CD4-positive, CD25-positive, alpha-beta regulatory T cell (primary cell): Measurements from ENCODE around the gene DDX43. TPM values are rescaled to one million over a fixed set of nuclear protein-coding genes. Genes with fewer than 3 reads are reported as not detected.
"Not testable (repeated sequence)": the region's sequence is repeated elsewhere in the genome, so short reads cannot be mapped to it uniquely, and the experiment has no call there.

Experiments used
- ATAC-seq, 2 donors: fragments of 150-1000 bp; cut with Tn5 transposase; one replicate each; pipeline ENCODE4 v1.10.0; 2021; ENCODE audit warnings: low read depth in 2 of 2, moderate number of reproducible peaks in 2 of 2, moderate library complexity in 1 of 2
- DNase-seq, 3 donors: peaks; one replicate each; pipeline versions ENCODE4 v3.0.0 to v3.0.0-alpha.2; 2012 to 2022; ENCODE audit warnings: mixed read lengths in 1 of 3
- H3K27ac ChIP-seq: one replicate; pipeline ENCODE4 v1.7.0; 2013; ENCODE audit warnings: mild to moderate bottlenecking, low read length; ENCODE audit not compliant: insufficient read depth, poor library complexity, severe bottlenecking
- H3K27me3 ChIP-seq: one replicate; pipeline ENCODE4 v1.7.0; 2013; ENCODE audit warnings: low read length; ENCODE audit not compliant: control insufficient read depth, insufficient read depth
- H3K36me3 ChIP-seq: one replicate; pipeline ENCODE4 v1.7.0; 2013; ENCODE audit warnings: mild to moderate bottlenecking, low read length, moderate library complexity; ENCODE audit not compliant: control insufficient read depth, insufficient read depth
- H3K4me1 ChIP-seq: 2 replicates; pipeline ENCODE4 v1.7.0; 2013; ENCODE audit warnings: mild to moderate bottlenecking, low read length; ENCODE audit not compliant: insufficient read depth, control insufficient read depth, poor library complexity, severe bottlenecking
- H3K4me3 ChIP-seq: one replicate; pipeline ENCODE4 v1.7.0; 2013; ENCODE audit warnings: low read depth, mild to moderate bottlenecking, low read length, moderate library complexity
- H3K9me3 ChIP-seq, 2 experiments: 1 replicate in 1 of 2; 2 replicates in 1 of 2; pipeline ENCODE4 v1.7.0; 2013; ENCODE audit warnings: low read length in 2 of 2, mild to moderate bottlenecking in 1 of 2, moderate library complexity in 1 of 2; ENCODE audit not compliant: control insufficient read depth in 2 of 2
- H3K27ac Mint-ChIP-seq, 3 donors: one replicate each; pipeline ENCODE4 v1.8.0; 2020 to 2022; ENCODE audit warnings: mild to moderate bottlenecking in 3 of 3, mixed read lengths in 3 of 3, moderate library complexity in 2 of 3
- H3K27me3 Mint-ChIP-seq: one replicate; pipeline ENCODE4 v1.8.0; 2022; ENCODE audit warnings: mild to moderate bottlenecking, mixed read lengths
- H3K36me3 Mint-ChIP-seq: one replicate; pipeline ENCODE4 v1.8.0; 2020; ENCODE audit warnings: mixed read lengths
- H3K4me1 Mint-ChIP-seq, 4 donors: one replicate each; pipeline ENCODE4 v1.8.0; 2020 to 2022; ENCODE audit warnings: mixed read lengths in 4 of 4, mild to moderate bottlenecking in 1 of 4
- H3K4me3 Mint-ChIP-seq, 4 donors: one replicate each; pipeline ENCODE4 v1.8.0; 2020 to 2022; ENCODE audit warnings: mild to moderate bottlenecking in 4 of 4, mixed read lengths in 4 of 4, moderate library complexity in 3 of 4
- H3K9me3 Mint-ChIP-seq, 7 donors: one replicate each; pipeline ENCODE4 v1.8.0; 2020 to 2022; ENCODE audit warnings: mixed read lengths in 7 of 7, mild to moderate bottlenecking in 3 of 7, moderate library complexity in 2 of 7
- polyA plus RNA-seq, 4 donors: library from polyadenylated mRNA; unstranded; fragments of 300-500 nt; fragmentation: Illumina TruSeq; gene quantifications; one replicate each; pipeline ENCODE4 v1.2.3, GENCODE V29; 2021
- total RNA-seq: library from RNA; stranded (reverse); gene quantifications from one replicate; pipeline ENCODE4 v1.2.3, GENCODE V29; 2022

The DDX43 gene
- total and polyA plus RNA-seq, 5 donors from 2014 or later, result 0.59 to 3.6 (median 1.4) TPM

DNA sequence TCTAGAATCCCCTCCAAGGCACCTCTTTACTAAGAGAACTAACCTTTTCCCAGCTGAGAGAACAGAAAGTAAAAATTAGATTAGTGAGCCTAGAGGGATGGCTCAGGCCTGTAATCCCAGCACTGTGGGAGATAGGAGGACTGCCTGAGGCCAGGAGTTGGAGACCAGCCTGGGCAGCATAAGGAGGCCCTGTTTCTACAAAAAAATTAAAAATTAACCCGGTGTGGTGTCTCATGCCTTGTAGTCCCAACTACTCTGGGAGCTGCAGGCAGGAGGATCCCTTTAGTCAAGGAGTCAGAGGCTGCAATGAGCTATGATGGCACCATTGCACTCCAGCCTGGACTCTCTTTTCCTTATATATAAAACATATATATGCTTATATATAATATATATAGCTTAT is 19.4 kb upstream of the DDX43 start:
- H3K27ac Mint-ChIP-seq, result no peak overlapping the region

DNA sequence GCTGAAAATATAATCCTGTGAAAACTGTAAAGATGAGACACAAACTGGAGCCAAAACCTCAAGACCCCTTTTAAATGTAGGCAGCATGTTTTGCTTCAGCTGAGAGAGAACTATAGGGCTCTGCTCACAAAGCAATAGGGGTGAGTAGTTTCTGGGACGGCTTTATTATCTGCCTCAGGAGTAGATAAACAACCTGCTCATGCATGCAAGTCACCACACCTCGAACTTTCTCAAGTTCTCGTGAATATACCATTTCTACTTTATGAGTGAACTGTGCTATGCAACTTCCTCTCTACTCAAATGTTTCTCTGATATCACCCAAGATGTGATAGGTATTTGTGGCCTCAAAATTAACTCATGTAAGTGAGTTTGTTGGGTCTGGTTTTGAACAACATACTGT is 17.4 kb upstream of the DDX43 start:
- Mint-ChIP-seq H3K27ac (peak overlapping the region in 1 of 3 donors; percentile 15), H3K9me3 (peaks cover 0 to 2% (median 0%) of the 10 kb centered on the region in 7 donors), H3K4me3 (no peak overlapping the region), H3K27me3 (peaks cover 11% of the 10 kb centered on the region), H3K4me1 (no peaks in the 10 kb centered on the region), H3K36me3 (no peaks in the 10 kb centered on the region)
- Histone ChIP-seq H3K27ac (no peak overlapping the region), H3K4me3 (no peak overlapping the region), H3K36me3 (no peaks in the 10 kb centered on the region), H3K27me3 (no peaks in the 10 kb centered on the region), H3K4me1 (no peaks in the 10 kb centered on the region), H3K9me3 (peaks cover 2% of the 10 kb centered on the region in 2 experiments)
- ATAC-seq (no peak), DNase-seq (no peak)

More for the DNA sequence above, 19.4 kb upstream of the DDX43 start:
- Histone ChIP-seq H3K9me3 (peaks cover 2 to 8% of the 10 kb centered on the region in 2 experiments), H3K27me3 (no peaks in the 10 kb centered on the region), H3K36me3 (no peaks in the 10 kb centered on the region), H3K27ac (no peak overlapping the region), H3K4me3 (no peak overlapping the region), H3K4me1 (no peaks in the 10 kb centered on the region)
- Mint-ChIP-seq H3K9me3 (peaks cover 0 to 3% (median 0%) of the 10 kb centered on the region in 7 donors), H3K4me3 (no peak overlapping the region), H3K36me3 (no peaks in the 10 kb centered on the region), H3K4me1 (no peaks in the 10 kb centered on the region), H3K27me3 (peaks cover 4% of the 10 kb centered on the region)
- DNase-seq (no peak), ATAC-seq (no peak)

DNA sequence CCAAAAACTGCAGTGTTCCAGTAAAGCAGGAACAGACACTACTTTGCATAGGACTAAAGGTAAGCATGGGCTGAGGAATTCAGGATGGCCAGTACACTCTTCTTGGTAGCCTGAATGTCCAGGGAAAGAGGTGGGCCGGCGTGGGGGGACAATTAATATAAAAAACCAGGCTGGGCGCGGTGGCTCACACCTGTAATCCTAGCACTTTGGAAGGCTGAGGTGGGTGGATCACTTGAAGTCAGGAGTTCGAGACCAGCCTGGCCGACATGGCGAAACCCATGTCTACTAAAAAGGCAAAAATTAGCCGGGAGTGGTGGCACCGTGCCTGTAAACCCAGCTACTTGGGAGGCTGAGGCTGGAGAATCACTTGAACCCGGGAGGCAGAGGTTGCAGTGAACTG is 13.1 kb upstream of the DDX43 start:
- ATAC-seq, H3K9me3 Mint-ChIP-seq, DNase-seq: not testable (repeated sequence)

GRCh38 chr6:73382462-73383113 is 12.0 kb upstream of the DDX43 start:
- Histone ChIP-seq H3K27ac (no peak overlapping the region), H3K36me3 (no peaks in the 10 kb centered on the region), H3K27me3 (no peaks in the 10 kb centered on the region), H3K9me3 (no peaks in the 10 kb centered on the region), H3K4me3 (no peak overlapping the region), H3K4me1 (no peaks in the 10 kb centered on the region)
- H3K27ac Mint-ChIP-seq, result no peak overlapping the region
- no peak for ATAC-seq
- peaks cover 11% of the 10 kb centered on the region for H3K27me3 Mint-ChIP-seq
- no peak for DNase-seq
- H3K4me1 Mint-ChIP-seq, result no peaks in the 10 kb centered on the region
- H3K9me3 Mint-ChIP-seq, result no peaks in the 10 kb centered on the region
- H3K4me3 Mint-ChIP-seq, result no peak overlapping the region
- H3K36me3 Mint-ChIP-seq, result no peaks in the 10 kb centered on the region

More for the DNA sequence above, 13.1 kb upstream of the DDX43 start:
- H3K27me3 Mint-ChIP-seq, result peaks cover 11% of the 10 kb centered on the region
- peak overlapping the region in 1 of 4 donors; percentile 57 for H3K4me3 Mint-ChIP-seq
- H3K27ac Mint-ChIP-seq, H3K36me3 Mint-ChIP-seq, H3K36me3 ChIP-seq, H3K4me1 ChIP-seq, H3K4me3 ChIP-seq, H3K9me3 ChIP-seq, H3K4me1 Mint-ChIP-seq, H3K27me3 ChIP-seq, H3K27ac ChIP-seq: not testable (repeated sequence)

- Mint-ChIP-seq H3K4me1 (peaks cover 6 to 25% (median 16%) of the 10 kb centered on the region in 4 donors), H3K9me3 (peaks cover 0 to 1% (median 0%) of the 10 kb centered on the region in 7 donors), H3K36me3 (no peaks in the 10 kb centered on the region), H3K27me3 (no peaks in the 10 kb centered on the region), H3K27ac (peak overlapping the region; percentile 32 to 75 (median 44)), H3K4me3 (peak overlapping the region; percentile 87 to 95 (median 87))
- no peaks in the 10 kb centered on the region for H3K36me3 ChIP-seq
- H3K4me3 ChIP-seq, result peak overlapping the region; percentile 82
- H3K9me3 ChIP-seq, result no peaks in the 10 kb centered on the region
- H3K27ac ChIP-seq, result no peak overlapping the region
- peak in 1 of 2 donors; percentile 11 for ATAC-seq
- DNase-seq, result no peak
- H3K27me3 ChIP-seq, result no peaks in the 10 kb centered on the region
- H3K4me1 ChIP-seq, result peaks cover 9% of the 10 kb centered on the region
Measured at GRCh38 chr6:73388433-73388799, 6.2 kb upstream of the DDX43 start.

GRCh38 chr6:73388800-73389512 is 5.7 kb upstream of the DDX43 start:
- Histone ChIP-seq H3K36me3 (no peaks in the 10 kb centered on the region), H3K27me3 (no peaks in the 10 kb centered on the region), H3K27ac (peak overlapping the region; percentile 55), H3K9me3 (no peaks in the 10 kb centered on the region), H3K4me3 (peak overlapping the region; percentile 82), H3K4me1 (peaks cover 9% of the 10 kb centered on the region)
- H3K27ac Mint-ChIP-seq, result peak overlapping the region; percentile 32 to 75 (median 44)
- no peaks in the 10 kb centered on the region for H3K36me3 Mint-ChIP-seq
- peaks cover 6 to 30% (median 16%) of the 10 kb centered on the region in 4 donors for H3K4me1 Mint-ChIP-seq
- peak; percentile 72 to 79 for ATAC-seq
- DNase-seq, result peak; percentile 13 to 84 (median 33)
- H3K9me3 Mint-ChIP-seq, result peaks cover 0 to 1% (median 0%) of the 10 kb centered on the region in 7 donors
- H3K27me3 Mint-ChIP-seq, result no peaks in the 10 kb centered on the region
- H3K4me3 Mint-ChIP-seq, result peak overlapping the region; percentile 87 to 95 (median 87)

GRCh38 chr6:73389854-73390253 is 4.8 kb upstream of the DDX43 start:
- peak overlapping the region in 1 of 4 donors; percentile 95 for H3K4me3 Mint-ChIP-seq
- no peak for ATAC-seq

More at GRCh38 chr6:73389854-73390253, 4.8 kb upstream of the DDX43 start:
- H3K27me3 ChIP-seq, result no peaks in the 10 kb centered on the region
- Mint-ChIP-seq H3K9me3 (peaks cover 0 to 1% (median 0%) of the 10 kb centered on the region in 7 donors), H3K4me1 (peaks cover 6 to 35% (median 17%) of the 10 kb centered on the region in 4 donors), H3K27me3 (no peaks in the 10 kb centered on the region), H3K36me3 (no peaks in the 10 kb centered on the region), H3K27ac (no peak overlapping the region)
- H3K4me3 ChIP-seq, result no peak overlapping the region
- peaks cover 9% of the 10 kb centered on the region for H3K4me1 ChIP-seq
- no peaks in the 10 kb centered on the region for H3K36me3 ChIP-seq
- H3K9me3 ChIP-seq, result no peaks in the 10 kb centered on the region
- no peak overlapping the region for H3K27ac ChIP-seq
- no peak for DNase-seq
